PFSK-1 (cell line): ENCODE results near the gene PLAU.

Experiments used
- POLR2AphosphoS5 ChIP-seq: IDR thresholded peaks from 2 replicates; pipeline ENCODE4 v1.6.1; 2012; ENCODE audit warnings: low read depth, mild to moderate bottlenecking, control low read depth, low read length, moderate library complexity
- SIN3A ChIP-seq: IDR thresholded peaks from 2 replicates; pipeline ENCODE4 v1.6.1; 2012; ENCODE audit warnings: mild to moderate bottlenecking, low read length, moderate library complexity, borderline replicate concordance; ENCODE audit not compliant: insufficient read depth
- TAF1 ChIP-seq: IDR thresholded peaks from 2 replicates; pipeline ENCODE4 v1.6.1; 2012; ENCODE audit warnings: low read length, control low read depth, borderline replicate concordance; ENCODE audit not compliant: insufficient read depth
- TF ChIP-seq, protein P1 (sequence below), 2 experiments: IDR thresholded peaks; 2 replicates each; pipeline versions ENCODE4 v1.6.1 to v1.8.0; 2011 to 2012; ENCODE audit warnings: low read depth in 2 of 2, low read length in 2 of 2, control low read depth in 1 of 2, inconsistent platforms in 1 of 2, mild to moderate bottlenecking in 1 of 2, moderate library complexity in 1 of 2; ENCODE audit not compliant: insufficient read depth in 1 of 2

DNA sequence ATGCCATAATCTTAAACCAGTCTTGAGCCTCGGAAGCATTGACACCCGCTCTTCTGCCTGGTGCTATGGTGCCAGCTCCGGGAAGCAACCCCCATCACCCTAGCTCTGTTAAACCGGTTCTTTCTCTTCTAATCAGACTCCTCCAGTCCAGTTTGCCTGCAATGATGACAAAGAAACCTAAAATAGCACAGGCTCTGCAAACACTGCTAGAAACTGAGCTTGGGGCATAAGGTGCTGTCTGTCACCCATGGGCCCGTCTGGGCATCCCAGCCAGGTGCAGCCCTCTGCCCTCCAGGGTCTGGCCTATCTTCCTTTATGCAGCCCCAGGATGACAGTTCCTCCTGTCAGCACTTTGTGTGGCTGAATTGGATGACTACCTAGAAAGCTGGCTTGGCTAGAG, 22.4 kb upstream of the PLAU start:
- no peak for TF ChIP-seq POLR2AphosphoS5
- TF ChIP-seq, protein P1, sequence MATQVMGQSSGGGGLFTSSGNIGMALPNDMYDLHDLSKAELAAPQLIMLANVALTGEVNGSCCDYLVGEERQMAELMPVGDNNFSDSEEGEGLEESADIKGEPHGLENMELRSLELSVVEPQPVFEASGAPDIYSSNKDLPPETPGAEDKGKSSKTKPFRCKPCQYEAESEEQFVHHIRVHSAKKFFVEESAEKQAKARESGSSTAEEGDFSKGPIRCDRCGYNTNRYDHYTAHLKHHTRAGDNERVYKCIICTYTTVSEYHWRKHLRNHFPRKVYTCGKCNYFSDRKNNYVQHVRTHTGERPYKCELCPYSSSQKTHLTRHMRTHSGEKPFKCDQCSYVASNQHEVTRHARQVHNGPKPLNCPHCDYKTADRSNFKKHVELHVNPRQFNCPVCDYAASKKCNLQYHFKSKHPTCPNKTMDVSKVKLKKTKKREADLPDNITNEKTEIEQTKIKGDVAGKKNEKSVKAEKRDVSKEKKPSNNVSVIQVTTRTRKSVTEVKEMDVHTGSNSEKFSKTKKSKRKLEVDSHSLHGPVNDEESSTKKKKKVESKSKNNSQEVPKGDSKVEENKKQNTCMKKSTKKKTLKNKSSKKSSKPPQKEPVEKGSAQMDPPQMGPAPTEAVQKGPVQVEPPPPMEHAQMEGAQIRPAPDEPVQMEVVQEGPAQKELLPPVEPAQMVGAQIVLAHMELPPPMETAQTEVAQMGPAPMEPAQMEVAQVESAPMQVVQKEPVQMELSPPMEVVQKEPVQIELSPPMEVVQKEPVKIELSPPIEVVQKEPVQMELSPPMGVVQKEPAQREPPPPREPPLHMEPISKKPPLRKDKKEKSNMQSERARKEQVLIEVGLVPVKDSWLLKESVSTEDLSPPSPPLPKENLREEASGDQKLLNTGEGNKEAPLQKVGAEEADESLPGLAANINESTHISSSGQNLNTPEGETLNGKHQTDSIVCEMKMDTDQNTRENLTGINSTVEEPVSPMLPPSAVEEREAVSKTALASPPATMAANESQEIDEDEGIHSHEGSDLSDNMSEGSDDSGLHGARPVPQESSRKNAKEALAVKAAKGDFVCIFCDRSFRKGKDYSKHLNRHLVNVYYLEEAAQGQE (IDR thresholded peaks at IDR 0.05; ENCODE audit: insufficient read depth in 1 of 2, low read depth in 2 of 2, low read length in 2 of 2) = no peak
- TF ChIP-seq SIN3A = no peak
- no peak for TF ChIP-seq TAF1
